Calu3 (cell line): ENCODE data around the gene TTC38. TPM values are rescaled to one million over a fixed set of nuclear protein-coding genes. Genes with fewer than 3 reads are reported as not detected.
A peak's percentile ranks its signal among the peaks of the same experiment; 100 is the strongest.

Experiments
- BruUV-seq: library from RNA; stranded (reverse); fragments of 400-500 nt; replicated peaks from 2 replicates; lab custom pipeline; 2021; lab: Mats Ljungman, UMichigan
- CTCF ChIA-PET: fragments of 300-600 bp; sonication (Branson Sonifier 250); formaldehyde crosslinking; loops from one replicate; lab custom pipeline; 2022; ENCODE audit warnings: antibody characterized with exemption; lab: Charles Lee
- DNase-seq: peaks from one replicate; pipeline ENCODE4 v3.0.0; 2022
- H3K27ac Mint-ChIP-seq: one replicate; pipeline ENCODE4 v1.8.0; 2022; ENCODE audit warnings: mixed read lengths; ENCODE audit not compliant: unreplicated experiment
- H3K27me3 Mint-ChIP-seq: one replicate; pipeline ENCODE4 v1.8.0; 2022; ENCODE audit warnings: mixed read lengths; ENCODE audit not compliant: unreplicated experiment
- H3K36me3 Mint-ChIP-seq: one replicate; pipeline ENCODE4 v1.8.0; 2022; ENCODE audit warnings: mild to moderate bottlenecking, moderate library complexity, mixed read lengths; ENCODE audit not compliant: insufficient read depth, unreplicated experiment
- H3K4me1 Mint-ChIP-seq: one replicate; pipeline ENCODE4 v1.8.0; 2022; ENCODE audit warnings: mild to moderate bottlenecking, low read depth, mixed read lengths; ENCODE audit not compliant: unreplicated experiment
- H3K4me3 Mint-ChIP-seq: one replicate; pipeline ENCODE4 v1.8.0; 2022; ENCODE audit warnings: mild to moderate bottlenecking, low read depth, moderate library complexity, mixed read lengths; ENCODE audit not compliant: unreplicated experiment
- H3K9me3 Mint-ChIP-seq: one replicate; pipeline ENCODE4 v1.8.0; 2022; ENCODE audit warnings: low read depth, mixed read lengths; ENCODE audit not compliant: unreplicated experiment
- CTCF ChIP-seq: fragments of 200-600 bp; IDR thresholded peaks from one replicate; pipeline ENCODE4 v1.8.0; 2022; ENCODE audit warnings: antibody characterized with exemption; ENCODE audit not compliant: unreplicated experiment
- intact Hi-C: fragments of 100-400 bp; cut with micrococcal nuclease; formaldehyde crosslinking; loops from one replicate; pipeline ENCODE4 v1.10.0; 2022; ENCODE audit not compliant: unreplicated experiment
- total RNA-seq: library from RNA; stranded (reverse); gene quantifications from 2 replicates; pipeline ENCODE4 v1.2.3, GENCODE V29; 2022

TTC38 gene
- total RNA-seq, 1 experiment from 2014 or later, result 31.9 TPM

- Mint-ChIP-seq H3K4me3 (no peak overlapping the region), H3K27me3 (no peaks in the 10 kb centered on the region), H3K9me3 (peaks cover 2% of the 10 kb centered on the region), H3K4me1 (no peaks in the 10 kb centered on the region), H3K27ac (peak overlapping the region; percentile 27), H3K36me3 (peaks cover 61% of the 10 kb centered on the region)
- TF ChIP-seq CTCF, result no peak
- CTCF ChIA-PET, result no interaction called here
- BruUV-seq, result no TSS peak
- intact Hi-C loops, result no loop called here
- no peak for DNase-seq
Observed at GRCh38 chr22:46286941-46287872, 19.4 kb downstream of the TTC38 start.

- H3K36me3 Mint-ChIP-seq, result peaks cover 64% of the 10 kb centered on the region
- peak overlapping the region; percentile 27 for H3K27ac Mint-ChIP-seq
- no peak for TF ChIP-seq CTCF
- H3K4me1 Mint-ChIP-seq, result no peaks in the 10 kb centered on the region
- CTCF ChIA-PET, result no interaction called here
- intact Hi-C loops, result no loop called here
- no peaks in the 10 kb centered on the region for H3K27me3 Mint-ChIP-seq
- BruUV-seq, result no TSS peak
- DNase-seq, result no peak
- H3K9me3 Mint-ChIP-seq, result peaks cover 3% of the 10 kb centered on the region
- no peak overlapping the region for H3K4me3 Mint-ChIP-seq
Observed at GRCh38 chr22:46287873-46288751, 20.3 kb downstream of the TTC38 start.

- H3K27me3 Mint-ChIP-seq, result no peaks in the 10 kb centered on the region
- intact Hi-C loops, result no loop called here
- no TSS peak for BruUV-seq
- CTCF ChIA-PET, result no interaction called here
- H3K4me3 Mint-ChIP-seq, result no peak overlapping the region
- H3K9me3 Mint-ChIP-seq, result peaks cover 3% of the 10 kb centered on the region
- peaks cover 72% of the 10 kb centered on the region for H3K36me3 Mint-ChIP-seq
- no peak for TF ChIP-seq CTCF
- no peaks in the 10 kb centered on the region for H3K4me1 Mint-ChIP-seq
- DNase-seq, result no peak
- no peak overlapping the region for H3K27ac Mint-ChIP-seq
Observed at GRCh38 chr22:46288846-46289243, 21.0 kb downstream of the TTC38 start.

GRCh38 chr22:46289244-46289891 is 21.6 kb downstream of the TTC38 start:
- Mint-ChIP-seq H3K4me3 (no peak overlapping the region), H3K27ac (no peak overlapping the region), H3K36me3 (peaks cover 70% of the 10 kb centered on the region), H3K27me3 (no peaks in the 10 kb centered on the region), H3K4me1 (no peaks in the 10 kb centered on the region), H3K9me3 (peaks cover 3% of the 10 kb centered on the region)
- DNase-seq, result no peak
- no TSS peak for BruUV-seq
- CTCF ChIA-PET, result interaction anchor here (0.6 kb wide), 1 partner anchor 848 kb away, joined by 4 read pairs; no protein-coding TSS in a partner anchor
- intact Hi-C loops, result no loop called here
- TF ChIP-seq CTCF, result no peak
